T-cell (primary cell): ENCODE data around the gene CFAP46. TPM values are rescaled to one million over a fixed set of nuclear protein-coding genes. Genes with fewer than 3 reads are reported as not detected.

Experiments used
- ATAC-seq, 4 experiments: fragments of 200-7000 bp in 3 of 4; fragments of 150-1000 bp in 1 of 4; cut with Tn5 transposase; replicated peaks in 1 of 4; 1 replicate in 3 of 4; 2 replicates in 1 of 4; pipeline ENCODE4 v1.10.0; 2021; ENCODE audit warnings: moderate library complexity in 3 of 4, mild to moderate bottlenecking in 2 of 4, moderate number of reproducible peaks in 1 of 4
- CTCF ChIA-PET, 2 donors: fragments of 300-600 bp; sonication (Branson Sonifier 250); formaldehyde crosslinking; loops; one replicate each; lab custom pipeline; 2022; ENCODE audit warnings: antibody characterized with exemption in 2 of 2; lab: Charles Lee
- POLR2A ChIA-PET, 2 donors: fragments of 300-600 bp; sonication (Branson Sonifier 250); formaldehyde crosslinking; loops; one replicate each; lab custom pipeline; 2022; ENCODE audit warnings: antibody characterized with exemption in 2 of 2; lab: Charles Lee
- DNase-seq, 35 experiments: peaks; one replicate each; pipeline versions ENCODE4 v3.0.0 to v3.0.0-alpha.2; 2013 to 2023
- H3K27ac ChIP-seq: one replicate; pipeline ENCODE4 v1.5.1; 2013; ENCODE audit warnings: low read length
- H3K27me3 ChIP-seq, 2 experiments: replicated peaks in 1 of 2; 1 replicate in 1 of 2; 2 replicates in 1 of 2; pipeline versions ENCODE4 v1.6.1 to v1.7.0; 2013; ENCODE audit warnings: low read length in 1 of 2, mixed read lengths in 1 of 2; ENCODE audit not compliant: control insufficient read depth in 2 of 2, insufficient read depth in 2 of 2; ENCODE audit errors: extremely low read depth in 1 of 2
- H3K36me3 ChIP-seq, 2 donors: 1 replicate in 1 of 2; 2 replicates in 1 of 2; pipeline versions ENCODE4 v1.6.1 to v1.7.0; 2013; ENCODE audit warnings: low read length in 1 of 2; ENCODE audit not compliant: control insufficient read depth in 2 of 2, insufficient read depth in 1 of 2; ENCODE audit errors: extremely low read depth in 1 of 2
- H3K4me1 ChIP-seq, 2 experiments: 1 replicate in 1 of 2; 2 replicates in 1 of 2; pipeline versions ENCODE4 v1.6.1 to v1.7.0; 2013; ENCODE audit warnings: low read length in 2 of 2, mixed read lengths in 1 of 2; ENCODE audit not compliant: insufficient read depth in 2 of 2, control insufficient read depth in 1 of 2; ENCODE audit errors: extremely low read depth in 1 of 2
- H3K4me3 ChIP-seq, 2 donors: 1 replicate in 1 of 2; 2 replicates in 1 of 2; pipeline versions ENCODE4 v1.5.1 to v1.7.0; 2013; ENCODE audit warnings: mild to moderate bottlenecking in 2 of 2, low read length in 1 of 2, moderate library complexity in 1 of 2; ENCODE audit not compliant: control insufficient read depth in 1 of 2; ENCODE audit errors: extremely low read depth in 1 of 2
- H3K9me3 ChIP-seq: 2 replicates; pipeline ENCODE4 v1.7.0; 2013
- H3K27ac Mint-ChIP-seq, 2 donors: one replicate each; pipeline ENCODE4 v1.8.0; 2020 to 2021; ENCODE audit warnings: mild to moderate bottlenecking in 2 of 2, mixed read lengths in 2 of 2
- H3K27me3 Mint-ChIP-seq, 2 donors: one replicate each; pipeline ENCODE4 v1.8.0; 2021 to 2022; ENCODE audit warnings: mixed read lengths in 2 of 2
- H3K36me3 Mint-ChIP-seq: one replicate; pipeline ENCODE4 v1.8.0; 2021; ENCODE audit warnings: mixed read lengths
- H3K4me1 Mint-ChIP-seq, 3 donors: one replicate each; pipeline ENCODE4 v1.8.0; 2020 to 2022; ENCODE audit warnings: mixed read lengths in 3 of 3, mild to moderate bottlenecking in 1 of 3
- H3K4me3 Mint-ChIP-seq, 3 donors: one replicate each; pipeline ENCODE4 v1.8.0; 2020 to 2022; ENCODE audit warnings: mild to moderate bottlenecking in 3 of 3, mixed read lengths in 3 of 3, moderate library complexity in 3 of 3
- H3K9me3 Mint-ChIP-seq, 3 donors: one replicate each; pipeline ENCODE4 v1.8.0; 2020 to 2022; ENCODE audit warnings: mixed read lengths in 3 of 3
- WGBS: methylation state at CpG from one replicate; pipeline ENCODE4 v1.1.5; 2013; ENCODE audit warnings: missing lambda C conversion rate; ENCODE audit not compliant: insufficient coverage; 5-methylcytosine and 5-hydroxymethylcytosine counted together
- total RNA-seq, 35 experiments: library from RNA in 6 of 35; stranded (reverse) in 6 of 35; fragments of 120-200 nt in 1 of 35; gene quantifications; one replicate each; pipeline versions ENCODE4 v1.2.1 to v1.2.4 and lab custom pipeline; 2013 to 2026

CFAP46 gene
- total RNA-seq, 5 donors from 2014 or later (not counting 1 experiment from before 2014, with no cell fraction given), result not detected

DNA sequence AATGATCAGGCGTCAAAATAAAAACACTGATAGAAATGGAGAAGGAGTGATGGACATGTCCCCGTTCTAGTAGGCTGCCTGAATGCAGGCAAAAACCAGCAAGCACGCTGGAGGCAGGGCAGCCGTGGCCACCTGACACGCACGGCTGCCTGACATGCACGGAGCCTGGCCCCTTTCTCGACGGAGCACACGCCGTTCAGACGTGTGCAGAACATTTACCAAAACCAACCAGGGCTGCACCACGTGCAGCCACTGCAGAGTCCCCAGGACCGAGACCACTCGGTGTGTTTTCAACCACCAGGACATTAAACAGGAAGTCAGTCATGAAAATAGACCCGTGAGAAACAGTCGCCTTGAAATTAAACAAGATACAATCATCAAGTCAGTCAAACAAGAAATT lies 94.5 kb downstream of the CFAP46 start:
- ChIA-PET CTCF (no interaction called here), POLR2A (no interaction called here)
- Mint-ChIP-seq H3K4me3 (peak overlapping the region; percentile 48 to 86 (median 66)), H3K4me1 (peaks cover 9 to 14% (median 13%) of the 10 kb centered on the region in 3 donors), H3K27ac (peak overlapping the region in 1 of 2 donors; percentile 0), H3K36me3 (no peaks in the 10 kb centered on the region), H3K27me3 (peaks cover 3 to 8% of the 10 kb centered on the region in 2 donors), H3K9me3 (peaks cover 0 to under 1% (median 0%) of the 10 kb centered on the region in 3 donors)
- no peaks in the 10 kb centered on the region for H3K9me3 ChIP-seq
- H3K4me1 ChIP-seq, result peaks cover 3 to 18% of the 10 kb centered on the region in 2 experiments
- peak overlapping the region; percentile 15 to 49 for H3K4me3 ChIP-seq
- H3K27me3 ChIP-seq, result peaks cover 0 to 42% of the 10 kb centered on the region in 2 experiments
- no peak overlapping the region for H3K27ac ChIP-seq
- peak in 3 of 4 experiments; percentile 34 to 60 (median 44) for ATAC-seq
- peak in 2 of 35 experiments; percentile 3 to 25 for DNase-seq
- no peaks in the 10 kb centered on the region for H3K36me3 ChIP-seq
- 14% methylated on average over 13 of the region's 17 CpGs for WGBS

DNA sequence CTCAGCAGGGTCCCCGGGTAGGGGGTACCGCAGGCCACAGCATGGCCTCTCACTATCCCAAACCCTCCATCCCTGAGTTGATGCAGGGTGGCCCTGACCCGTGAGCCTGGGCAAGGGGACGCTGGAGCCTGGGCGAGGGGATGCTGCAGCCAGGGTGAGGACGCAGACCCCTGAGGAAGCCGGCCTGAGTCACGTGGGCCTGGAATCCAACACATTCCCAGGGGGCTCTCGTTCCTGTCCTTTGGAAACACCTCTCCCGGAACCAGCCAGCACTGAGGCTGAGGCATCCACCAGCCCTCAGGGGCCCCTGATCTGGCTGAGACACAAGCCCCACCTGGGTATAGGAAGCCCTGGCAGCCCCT lies 95.0 kb downstream of the CFAP46 start:
- Histone ChIP-seq H3K36me3 (no peaks in the 10 kb centered on the region), H3K9me3 (no peaks in the 10 kb centered on the region), H3K4me3 (no peak overlapping the region), H3K27ac (no peak overlapping the region), H3K27me3 (peaks cover 0 to 42% of the 10 kb centered on the region in 2 experiments), H3K4me1 (peaks cover 3 to 18% of the 10 kb centered on the region in 2 experiments)
- ChIA-PET CTCF (no interaction called here), POLR2A (no interaction called here)
- DNase-seq (peak in 2 of 35 experiments; percentile 10 to 22), ATAC-seq (no peak)
- H3K4me3 Mint-ChIP-seq, result peak overlapping the region in 2 of 3 donors; percentile 66 to 86
- H3K4me1 Mint-ChIP-seq, result peaks cover 9 to 14% (median 13%) of the 10 kb centered on the region in 3 donors
- WGBS, result 88% methylated on average over 8 of the region's 10 CpGs
- peaks cover under 1 to 5% (median under 1%) of the 10 kb centered on the region in 3 donors for H3K9me3 Mint-ChIP-seq
- H3K27ac Mint-ChIP-seq, result no peak overlapping the region
- H3K27me3 Mint-ChIP-seq, result peaks cover 4 to 6% of the 10 kb centered on the region in 2 donors
- no peaks in the 10 kb centered on the region for H3K36me3 Mint-ChIP-seq

DNA sequence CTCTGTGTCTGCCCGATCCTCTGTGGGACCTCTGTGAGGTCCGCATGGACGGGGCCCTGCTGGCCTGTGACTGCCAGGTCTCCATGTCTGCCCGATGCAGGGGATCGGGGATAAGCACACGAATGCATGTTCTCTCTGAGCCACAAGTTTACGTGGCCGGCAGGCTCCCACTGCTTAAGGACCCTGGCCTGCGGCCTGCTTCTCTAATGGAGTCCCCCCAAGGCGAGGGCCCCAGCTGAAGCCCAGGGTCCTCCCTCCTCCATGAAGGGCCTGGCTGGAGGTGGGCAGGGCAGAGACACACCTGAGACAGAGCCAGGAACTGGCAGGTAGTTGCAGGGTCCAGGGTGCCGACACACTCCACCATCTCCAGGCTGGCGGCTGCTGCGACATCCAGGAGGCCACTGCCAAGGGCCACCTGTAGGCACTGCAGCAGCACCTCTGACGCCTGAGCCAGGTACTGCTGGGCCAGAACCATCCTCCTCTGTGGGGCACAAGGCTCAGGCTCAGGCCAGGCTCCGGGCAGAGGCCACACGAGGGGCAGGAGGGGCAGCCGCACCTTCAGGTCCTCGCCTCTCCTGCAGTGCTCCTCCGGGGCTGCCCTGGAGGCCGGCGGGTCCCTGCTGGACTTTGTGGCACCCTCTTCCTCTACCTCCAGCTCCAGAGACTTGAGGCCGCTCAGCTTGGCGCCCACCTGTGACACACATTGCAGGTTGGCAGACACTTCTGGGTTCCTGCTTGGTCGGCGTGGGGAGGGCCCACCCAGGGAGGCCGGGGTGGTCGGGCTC lies 95.5 kb downstream of the CFAP46 start:
- POLR2A ChIA-PET, result no interaction called here
- Mint-ChIP-seq H3K36me3 (no peaks in the 10 kb centered on the region), H3K27ac (no peak overlapping the region), H3K4me1 (peaks cover 9 to 14% (median 13%) of the 10 kb centered on the region in 3 donors), H3K27me3 (peaks cover 6 to 8% of the 10 kb centered on the region in 2 donors), H3K9me3 (peaks cover 5 to 11% (median 6%) of the 10 kb centered on the region in 3 donors), H3K4me3 (no peak overlapping the region)
- no peak overlapping the region for H3K4me3 ChIP-seq
- DNase-seq (peak in 3 of 35 experiments; percentile 3 to 23 (median 6)), ATAC-seq (no peak)
- no peaks in the 10 kb centered on the region for H3K9me3 ChIP-seq
- H3K36me3 ChIP-seq, result no peaks in the 10 kb centered on the region
- peaks cover 0 to 43% of the 10 kb centered on the region in 2 experiments for H3K27me3 ChIP-seq
- CTCF ChIA-PET, result no interaction called here
- H3K4me1 ChIP-seq, result peaks cover 3 to 18% of the 10 kb centered on the region in 2 experiments
- 91% methylated on average over 25 of the region's 27 CpGs for WGBS
- no peak overlapping the region for H3K27ac ChIP-seq

DNA sequence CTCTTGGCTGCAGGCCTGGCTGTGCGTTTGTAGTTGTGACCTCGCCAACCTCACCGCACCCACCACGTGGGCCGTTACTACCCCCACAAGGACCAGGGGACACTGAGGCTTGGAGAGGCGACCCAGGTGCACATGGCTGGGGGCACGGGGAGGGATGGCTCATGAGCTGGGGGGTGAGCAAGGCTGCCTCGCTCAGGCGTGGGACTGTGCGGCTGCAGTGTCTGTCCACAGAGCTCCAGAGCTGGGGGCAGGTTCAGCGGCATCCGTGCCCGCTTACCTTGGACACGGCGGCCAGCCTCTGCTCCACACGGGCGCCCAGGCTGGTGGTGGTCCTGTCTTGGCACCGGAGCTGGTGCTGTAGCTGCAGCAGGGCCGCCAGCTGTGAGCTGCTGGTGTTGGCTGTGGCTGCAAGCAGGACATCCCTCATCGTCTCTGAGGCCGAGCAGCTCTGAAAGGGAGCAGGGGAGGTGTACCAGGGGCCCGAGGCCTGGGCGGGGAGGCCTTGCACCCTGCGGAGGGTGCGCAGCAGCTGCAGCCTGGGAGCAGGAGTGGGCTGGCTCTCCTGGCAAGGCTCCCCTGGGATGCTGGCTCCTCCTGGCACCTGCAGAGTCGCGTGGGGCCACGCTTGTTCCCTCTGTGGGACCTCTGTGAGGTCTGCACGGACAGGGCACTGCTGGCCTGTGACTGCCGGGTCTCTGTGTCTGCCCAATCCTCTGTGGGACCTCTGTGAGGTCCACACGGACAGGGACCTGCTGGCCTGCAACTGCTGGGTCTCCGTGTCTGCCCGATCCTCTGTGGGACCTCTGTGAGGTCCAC lies 96.4 kb downstream of the CFAP46 start:
- H3K27me3 Mint-ChIP-seq, result peaks cover 3 to 8% of the 10 kb centered on the region in 2 donors
- ATAC-seq, result no peak
- POLR2A ChIA-PET, result no interaction called here
- Histone ChIP-seq H3K4me3 (no peak overlapping the region), H3K27me3 (peaks cover 0 to 48% of the 10 kb centered on the region in 2 experiments), H3K36me3 (no peaks in the 10 kb centered on the region), H3K27ac (no peak overlapping the region), H3K4me1 (peaks cover 3 to 18% of the 10 kb centered on the region in 2 experiments), H3K9me3 (no peaks in the 10 kb centered on the region)
- H3K9me3 Mint-ChIP-seq, result peaks cover 5 to 13% (median 7%) of the 10 kb centered on the region in 3 donors
- CTCF ChIA-PET, result no interaction called here
- H3K27ac Mint-ChIP-seq, result no peak overlapping the region
- H3K4me3 Mint-ChIP-seq, result no peak overlapping the region
- DNase-seq, result peak in 1 of 35 experiments; percentile 9
- H3K36me3 Mint-ChIP-seq, result no peaks in the 10 kb centered on the region
- H3K4me1 Mint-ChIP-seq, result peaks cover 9 to 14% (median 13%) of the 10 kb centered on the region in 3 donors
- 85% methylated on average over 30 of the region's 33 CpGs for WGBS

DNA sequence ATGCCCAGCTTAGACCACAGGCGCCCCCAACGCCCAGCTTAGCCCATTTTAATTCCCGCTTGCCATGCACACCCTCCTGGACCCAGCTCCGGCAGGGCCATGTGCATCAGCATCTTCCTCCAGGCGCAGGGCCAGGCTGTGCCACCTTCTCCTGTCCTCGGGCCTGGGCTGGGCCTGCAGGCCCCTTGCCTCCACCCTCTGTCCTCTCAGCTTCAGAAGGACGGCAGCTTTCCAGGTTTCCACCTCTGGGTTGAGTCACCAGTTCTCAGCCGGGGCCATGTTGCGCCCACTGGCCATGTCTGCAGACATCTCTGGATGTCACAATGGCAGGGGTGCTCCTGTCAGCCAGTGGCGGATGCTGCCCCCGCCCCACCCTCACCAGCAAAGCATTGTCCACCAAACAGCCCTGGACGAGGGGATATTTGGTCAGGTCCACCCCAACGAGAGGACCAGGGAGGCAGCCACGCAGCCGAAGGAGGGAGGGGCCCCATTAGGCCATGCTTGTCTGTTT lies 97.3 kb downstream of the CFAP46 start:
- no peaks in the 10 kb centered on the region for H3K36me3 ChIP-seq
- CTCF ChIA-PET, result no interaction called here
- Mint-ChIP-seq H3K27ac (no peak overlapping the region), H3K9me3 (peaks cover 5 to 13% (median 7%) of the 10 kb centered on the region in 3 donors), H3K4me1 (peaks cover 9 to 14% (median 13%) of the 10 kb centered on the region in 3 donors), H3K27me3 (peaks cover 3 to 8% of the 10 kb centered on the region in 2 donors), H3K4me3 (no peak overlapping the region), H3K36me3 (no peaks in the 10 kb centered on the region)
- no peak for ATAC-seq
- peak in 1 of 35 experiments; percentile 8 for DNase-seq
- H3K9me3 ChIP-seq, result no peaks in the 10 kb centered on the region
- H3K4me1 ChIP-seq, result peaks cover 3 to 18% of the 10 kb centered on the region in 2 experiments
- no peak overlapping the region for H3K27ac ChIP-seq
- peaks cover 0 to 46% of the 10 kb centered on the region in 2 experiments for H3K27me3 ChIP-seq
- H3K4me3 ChIP-seq, result no peak overlapping the region
- 86% methylated on average over 12 of the region's 15 CpGs for WGBS
- POLR2A ChIA-PET, result no interaction called here
